Middle frontal gyrus (tissue), 1 donor: ENCODE results near the gene LIMS1.
A peak's percentile ranks its signal among the peaks of the same experiment; 100 is the strongest.
"Not testable (repeated sequence)": the region's sequence is repeated elsewhere in the genome, so short reads cannot be mapped to it uniquely, and the experiment has no call there.

Experiments used
- DNase-seq: peaks from one replicate; pipeline ENCODE4 v3.0.0-alpha.2; 2015; ENCODE audit warnings: low spot score; ENCODE audit errors: extremely low spot score

The LIMS1 gene, protein sequence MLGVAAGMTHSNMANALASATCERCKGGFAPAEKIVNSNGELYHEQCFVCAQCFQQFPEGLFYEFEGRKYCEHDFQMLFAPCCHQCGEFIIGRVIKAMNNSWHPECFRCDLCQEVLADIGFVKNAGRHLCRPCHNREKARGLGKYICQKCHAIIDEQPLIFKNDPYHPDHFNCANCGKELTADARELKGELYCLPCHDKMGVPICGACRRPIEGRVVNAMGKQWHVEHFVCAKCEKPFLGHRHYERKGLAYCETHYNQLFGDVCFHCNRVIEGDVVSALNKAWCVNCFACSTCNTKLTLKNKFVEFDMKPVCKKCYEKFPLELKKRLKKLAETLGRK

DNA sequence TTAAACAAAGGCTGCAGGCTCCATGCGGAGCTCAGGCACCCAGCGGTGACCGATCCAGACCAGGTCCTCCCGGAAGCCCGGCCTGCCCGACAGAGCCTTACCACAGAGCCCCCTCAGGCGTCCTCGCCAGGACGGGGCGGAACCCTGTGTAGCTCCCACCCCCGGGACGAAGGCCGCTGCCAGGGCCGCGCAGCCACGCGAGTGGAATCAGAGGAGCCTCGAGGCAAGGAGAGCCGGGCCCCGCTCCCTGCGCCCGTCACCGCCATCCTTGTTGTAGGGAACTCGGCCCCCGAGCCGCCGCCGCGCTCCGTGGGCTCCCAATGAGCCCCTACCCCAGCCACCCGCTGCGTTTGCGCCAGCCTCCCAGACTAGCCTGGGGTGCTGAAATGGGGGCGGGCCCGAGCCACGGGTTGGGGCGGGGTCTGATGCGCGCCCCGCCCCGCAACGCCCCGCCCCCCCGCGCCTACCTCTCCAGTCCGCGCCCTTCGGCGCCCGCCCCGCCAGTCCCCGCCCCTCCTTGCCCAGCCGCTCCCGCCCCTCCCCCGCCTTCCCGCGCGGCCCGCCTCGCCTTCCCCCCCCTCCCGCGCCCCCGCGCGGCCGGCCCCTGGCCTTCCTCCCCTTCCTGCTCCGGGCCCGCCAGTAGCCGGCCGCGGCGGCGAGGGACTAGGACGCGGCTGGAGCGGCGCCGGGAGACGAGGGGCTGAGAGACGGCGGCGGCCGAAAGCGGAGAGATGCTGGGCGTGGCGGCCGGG is at the start of gene LIMS1:
Gene LIMS1 (plus strand): TSS at position 639 of the 752 bp plus-strand sequence. CDS start 93 bp downstream, at position 732.
- peak; percentile 49 for DNase-seq

- DNase-seq = no peak
These were observed 49.0 kb upstream of the LIMS1 start for GRCh38 chr2:108485253-108485652.

- DNase-seq = no peak
These were observed 43.7 kb upstream of the LIMS1 start for GRCh38 chr2:108490506-108491122.

DNA sequence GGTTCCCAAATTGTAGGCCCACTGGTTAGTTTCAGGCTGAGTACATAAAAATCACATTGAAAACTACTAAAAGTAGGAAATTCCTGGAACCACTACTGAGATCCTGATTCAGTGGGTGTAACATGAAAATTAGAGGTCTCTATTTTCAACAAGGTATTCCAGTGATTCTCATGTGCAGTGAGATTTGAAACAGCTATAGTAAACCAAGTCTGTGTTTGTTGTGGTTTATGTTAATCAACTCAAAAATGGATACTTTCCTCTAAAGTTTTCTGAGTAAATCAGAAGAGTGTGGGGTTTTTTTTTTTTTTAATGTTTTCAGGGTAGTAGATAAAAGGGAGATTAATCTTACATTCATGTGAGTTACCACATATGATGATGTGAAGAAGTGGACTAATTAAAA is 42.4 kb upstream of the LIMS1 start:
- DNase-seq = no peak

- no peak for DNase-seq
These were observed 41.9 kb upstream of the LIMS1 start for GRCh38 chr2:108492364-108492763.

- DNase-seq = not testable (repeated sequence)
These were observed 38.1 kb upstream of the LIMS1 start for GRCh38 chr2:108496167-108496566.

DNA sequence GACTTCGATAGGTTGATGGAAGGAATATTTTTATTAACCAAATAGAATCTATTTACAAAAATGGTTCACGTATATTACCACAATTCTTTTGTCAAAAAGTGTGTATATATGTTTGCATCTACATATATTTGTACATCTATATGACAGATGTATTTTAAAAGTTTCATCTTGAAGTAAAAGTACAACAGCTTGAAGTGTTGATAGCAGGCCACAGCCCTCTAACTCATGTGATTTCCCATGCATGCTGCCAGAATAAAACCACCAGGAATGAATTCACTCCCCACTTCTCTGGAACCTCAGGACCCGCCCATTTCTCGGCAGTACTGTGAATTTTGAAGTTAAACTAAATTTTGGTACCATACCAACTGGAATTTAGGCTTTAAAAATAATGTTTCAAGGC is 26.6 kb upstream of the LIMS1 start:
- DNase-seq = not testable (repeated sequence)

GRCh38 chr2:108512431-108512830 is 21.8 kb upstream of the LIMS1 start:
- not testable (repeated sequence) for DNase-seq

DNA sequence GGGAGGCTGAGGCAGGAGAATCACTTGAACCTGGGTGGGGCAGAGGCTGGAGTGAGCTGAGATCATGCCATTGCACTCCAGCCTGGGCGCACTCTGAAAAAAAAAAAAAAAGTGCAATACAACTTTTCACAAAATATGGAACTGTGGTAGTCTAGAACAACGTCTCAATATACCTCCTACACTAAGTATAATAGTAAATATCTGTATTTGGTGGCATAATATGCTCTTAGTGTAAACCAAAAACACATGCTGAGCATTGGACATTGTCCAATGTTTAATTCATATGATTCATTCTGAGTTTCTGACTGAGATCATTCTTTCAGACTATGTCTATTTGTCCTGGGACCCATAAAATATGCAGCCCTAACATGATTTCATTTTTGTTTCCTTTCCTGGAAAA is 19.8 kb upstream of the LIMS1 start:
- not testable (repeated sequence) for DNase-seq

- DNase-seq = not testable (repeated sequence)
These were observed 9.6 kb upstream of the LIMS1 start for GRCh38 chr2:108524688-108525087.

- DNase-seq = not testable (repeated sequence)
These were observed 9.0 kb upstream of the LIMS1 start for GRCh38 chr2:108525258-108525657.

GRCh38 chr2:108531674-108532055 is 2.6 kb upstream of the LIMS1 start:
- DNase-seq = no peak

DNA sequence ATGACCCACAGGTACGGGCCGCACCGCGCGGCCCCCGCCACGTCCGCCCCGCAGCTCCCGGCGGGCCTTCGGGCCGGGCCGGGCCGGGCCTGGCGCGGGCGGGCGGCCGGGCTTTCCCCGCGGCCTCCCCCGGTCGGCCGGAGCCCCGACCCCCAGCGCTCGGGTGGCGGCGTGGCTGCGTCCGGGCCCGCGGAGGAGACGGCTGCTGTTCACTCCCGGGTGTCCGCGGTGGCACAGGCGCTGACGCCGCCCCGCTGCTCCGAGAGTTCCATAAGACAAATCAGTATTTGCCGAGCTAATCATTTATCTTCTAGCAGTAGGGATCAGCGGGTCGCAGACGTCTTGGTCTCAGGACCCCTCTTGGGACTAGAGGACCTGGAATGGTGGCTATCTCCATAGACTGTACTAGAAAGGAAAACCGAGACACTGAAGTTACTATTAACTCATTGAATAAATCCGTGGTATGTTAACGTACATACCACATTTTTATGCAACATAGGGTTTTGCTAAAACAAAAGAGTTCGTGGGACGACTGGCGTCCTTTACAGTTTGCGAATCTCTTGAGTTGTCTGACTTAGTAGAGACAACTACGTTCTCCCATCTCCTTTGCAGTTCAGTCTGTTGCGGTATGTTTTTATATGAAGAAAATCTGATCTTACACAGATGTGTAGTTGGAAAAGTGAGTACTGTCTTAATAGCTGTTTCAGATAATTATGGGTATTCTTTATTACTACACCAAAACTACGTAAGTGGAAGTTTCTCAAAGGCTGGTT is 500 bp downstream of the LIMS1 start:
- DNase-seq = no peak

DNA sequence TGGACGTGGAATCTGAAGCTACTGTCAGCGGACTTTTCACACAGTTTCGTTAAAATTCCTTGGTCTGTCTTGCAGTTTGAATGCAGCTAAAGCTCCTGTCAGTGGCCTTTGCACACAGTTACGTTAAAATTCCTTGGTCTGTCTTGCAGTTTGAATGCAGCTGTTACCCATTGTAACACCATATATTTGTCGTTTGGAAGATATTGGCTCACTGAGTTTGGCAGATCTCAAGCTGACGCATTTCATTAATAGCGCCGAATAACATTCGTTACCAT is 1.0 kb downstream of the LIMS1 start:
- DNase-seq = no peak

- DNase-seq = no peak
These were observed 2.0 kb downstream of the LIMS1 start for GRCh38 chr2:108536133-108536780.

DNA sequence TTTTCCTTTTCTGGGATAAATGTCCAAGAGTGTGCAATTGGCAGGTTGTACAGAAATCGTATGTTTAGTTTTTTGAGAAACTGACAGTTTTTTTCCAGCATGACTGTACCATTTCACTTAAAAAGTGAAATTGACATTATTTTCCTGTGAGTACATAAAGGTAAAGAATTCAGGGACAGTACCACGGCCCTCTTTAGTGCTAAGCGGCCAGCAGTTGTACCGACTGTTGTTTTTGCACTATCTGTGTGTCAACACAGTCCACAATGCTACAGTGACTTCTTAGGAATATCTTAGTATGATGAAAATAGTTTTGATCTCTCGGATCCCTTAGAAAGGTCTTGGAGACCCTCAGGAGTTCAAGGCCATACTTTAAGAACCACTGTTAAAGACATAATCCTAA is 2.6 kb downstream of the LIMS1 start:
- DNase-seq = no peak

DNA sequence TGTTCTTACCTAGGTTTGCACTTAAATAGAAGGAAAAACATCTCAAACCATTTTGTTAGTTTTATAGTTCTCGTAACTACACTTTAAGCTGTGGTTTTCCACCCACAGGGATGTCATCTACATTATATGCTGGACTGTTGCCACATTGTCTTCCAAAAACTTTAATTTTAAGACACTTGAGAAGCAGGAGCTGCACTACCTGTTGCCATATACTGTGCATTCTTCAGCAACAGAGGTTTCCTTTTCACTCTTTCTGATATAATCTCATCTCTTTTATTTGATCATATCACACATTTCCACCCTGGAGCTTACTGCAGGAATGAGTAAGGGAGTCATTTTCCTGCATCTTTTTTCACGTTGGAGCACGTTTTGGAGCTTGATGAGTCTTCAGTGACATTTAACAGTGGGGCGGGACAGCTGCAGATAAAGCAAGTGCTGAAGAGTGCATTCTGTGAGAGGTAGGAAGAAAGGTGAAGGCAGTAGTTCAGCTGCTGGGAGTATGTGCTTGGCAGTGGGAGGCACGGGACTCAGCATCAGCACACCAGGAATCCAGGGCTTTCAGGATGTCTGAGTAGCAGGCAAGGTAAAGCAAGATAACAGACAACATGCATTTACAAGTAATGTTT is 3.8 kb downstream of the LIMS1 start:
- DNase-seq = no peak

DNA sequence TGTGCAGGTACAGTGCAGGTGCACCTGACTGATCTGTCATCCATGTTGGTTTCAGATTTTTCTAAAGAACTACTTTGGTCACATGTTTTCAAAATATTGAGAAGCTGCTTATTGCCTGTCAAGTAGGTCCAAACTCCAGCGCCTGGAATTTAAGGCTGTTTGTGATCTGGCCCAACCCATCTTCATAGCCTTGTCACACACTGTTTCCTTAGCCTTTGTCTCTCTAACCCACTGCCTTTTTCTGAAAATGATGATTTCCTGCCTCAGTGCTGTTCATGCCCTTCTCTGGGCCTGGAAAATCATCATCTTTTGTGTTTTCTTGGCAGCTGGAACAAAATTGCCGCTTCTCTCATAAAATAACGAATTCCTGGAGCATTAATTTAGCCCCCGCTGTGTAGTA is 7.2 kb downstream of the LIMS1 start:
- DNase-seq = no peak

DNA sequence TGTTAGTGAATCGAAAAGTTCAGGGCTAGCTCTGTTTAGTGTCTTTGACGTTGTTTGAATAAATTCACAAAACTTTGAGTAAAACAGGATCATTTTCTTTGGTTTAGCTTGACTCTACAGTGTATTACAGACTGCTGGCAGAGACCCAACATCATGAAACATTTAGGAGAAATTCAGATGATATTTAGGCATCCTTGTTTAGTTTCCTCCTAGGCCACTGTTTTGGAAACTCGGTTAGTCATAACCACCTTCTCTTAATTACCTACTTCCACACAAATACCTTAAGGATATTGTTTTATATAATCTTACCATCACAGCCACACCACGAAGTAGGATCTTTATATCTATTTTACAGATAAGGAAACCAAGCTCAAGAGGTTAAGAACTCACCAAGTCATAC is 7.8 kb downstream of the LIMS1 start:
- DNase-seq = no peak

- no peak for DNase-seq
These were observed 13.3 kb downstream of the LIMS1 start for GRCh38 chr2:108547606-108548005.
